GM10248 (cell line): ENCODE results near the gene CCNY.

Experiments
- CTCF ChIA-PET: fragments of 300-600 bp; sonication (Branson Sonifier 250); formaldehyde crosslinking; extraction: SDS; loops from one replicate; lab custom pipeline; 2021; ENCODE audit warnings: antibody characterized with exemption; lab: Yijun Ruan, JAX
- POLR2A ChIA-PET: fragments of 350-650 bp; sonication (Branson Sonifier 250); formaldehyde crosslinking; extraction: SDS; loops from one replicate; lab custom pipeline; 2020; ENCODE audit warnings: antibody characterized with exemption; lab: Yijun Ruan, JAX
- DNase-seq: peaks from one replicate; pipeline ENCODE4 v3.0.0; 2012; ENCODE audit errors: extremely low spot score
- CTCF ChIP-seq: IDR thresholded peaks from 2 replicates; pipeline ENCODE4 v1.5.1; 2012; ENCODE audit warnings: mild to moderate bottlenecking, low read depth; ENCODE audit errors: extremely low read depth, missing control alignments, control extremely low read depth

Gene CCNY

GRCh38 chr10:35409094-35409582 is 72.8 kb downstream of the CCNY start:
- ChIA-PET CTCF (interaction anchor here (1.0 to 3.0 kb wide), 2 partner anchors 12 to 13 kb away, joined by 4 to 16 read pairs; no protein-coding TSS in a partner anchor), POLR2A (no interaction called here)
- no peak for TF ChIP-seq CTCF
- DNase-seq = no peak

GRCh38 chr10:35409808-35410207 is 73.5 kb downstream of the CCNY start:
- ChIA-PET POLR2A (no interaction called here), CTCF (interaction anchor here (1.4 to 3.0 kb wide), 2 partner anchors 9 to 11 kb away, joined by 6 to 16 read pairs; no protein-coding TSS in a partner anchor)
- no peak for TF ChIP-seq CTCF
- no peak for DNase-seq

- CTCF ChIA-PET = interaction anchor here (1.4 kb wide), 1 partner anchor 151 kb away, joined by 3 read pairs; no protein-coding TSS in a partner anchor
These were observed 75.9 kb downstream of the CCNY start for GRCh38 chr10:35412003-35412723.

GRCh38 chr10:35412900-35413491 is 76.7 kb downstream of the CCNY start:
- DNase-seq = no peak
- no peak for TF ChIP-seq CTCF
- CTCF ChIA-PET = interaction anchor here (1.4 kb wide), 1 partner anchor 150 kb away, joined by 3 read pairs; no protein-coding TSS in a partner anchor
- POLR2A ChIA-PET = no interaction called here

More at GRCh38 chr10:35412003-35412723, 75.9 kb downstream of the CCNY start:
- TF ChIP-seq CTCF = no peak
- DNase-seq = no peak
- POLR2A ChIA-PET = no interaction called here

- ChIA-PET POLR2A (no interaction called here), CTCF (interaction anchor here (1.4 kb wide), 1 partner anchor 148 kb away, joined by 3 read pairs; no protein-coding TSS in a partner anchor)
- no peak for DNase-seq
- TF ChIP-seq CTCF = no peak
These were observed 77.9 kb downstream of the CCNY start for GRCh38 chr10:35413985-35414861.
